Sciatic nerve (tissue), 2 donors: Measurements from ENCODE around the gene DDAH2. TPM values are rescaled to one million over a fixed set of nuclear protein-coding genes. Genes with fewer than 3 reads are reported as not detected.

Experiments
- ATAC-seq: fragments of 200-7000 bp; cut with Tn5 transposase; one replicate; pipeline ENCODE4 v1.9.1; 2020; ENCODE audit warnings: mild to moderate bottlenecking, moderate library complexity
- DNase-seq: peaks from one replicate; pipeline ENCODE4 v3.0.0-alpha.2; 2020; ENCODE audit warnings: low spot score
- intact Hi-C: fragments of 100-400 bp; cut with DNase I; formaldehyde crosslinking; loops from one replicate; pipeline ENCODE4 v1.14.2; 2022
- total RNA-seq: library from RNA; stranded (reverse); fragmentation: NEBNext Ultra II Directional; extraction: Animal tissue kit (Norgen Biotek cat#: 25700); gene quantifications from one replicate; pipeline ENCODE4 v1.2.1, GENCODE V29; 2021
- donor health status: DM: no; HTN: no; CAD: no.
- donor health status: DM: no; HTN: no; CAD: no.

The DDAH2 gene
- total RNA-seq, 1 donor from 2014 or later, result 124 TPM

- ATAC-seq (peak; percentile 37), DNase-seq (no peak)
- intact Hi-C loops, result no loop called here
These were observed 33.9 kb upstream of the DDAH2 start for GRCh38 chr6:31762878-31763618.

GRCh38 chr6:31762356-31762755, 33.3 kb upstream of the DDAH2 start, which contains the start of gene SAPCD1:
TSS of gene SAPCD1 (plus strand) at chr6:31762656. CDS start at chr6:31763055, 399 bp downstream.
- DNase-seq, result no peak
- ATAC-seq, result no peak
- intact Hi-C loops, result no loop called here

- ATAC-seq, result no peak
- no peak for DNase-seq
- intact Hi-C loops, result no loop called here
These were observed 32.2 kb upstream of the DDAH2 start for GRCh38 chr6:31761343-31761742.

GRCh38 chr6:31760790-31761189, 31.7 kb upstream of the DDAH2 start:
- DNase-seq (no peak), ATAC-seq (no peak)
- intact Hi-C loops, result no loop called here

DNA sequence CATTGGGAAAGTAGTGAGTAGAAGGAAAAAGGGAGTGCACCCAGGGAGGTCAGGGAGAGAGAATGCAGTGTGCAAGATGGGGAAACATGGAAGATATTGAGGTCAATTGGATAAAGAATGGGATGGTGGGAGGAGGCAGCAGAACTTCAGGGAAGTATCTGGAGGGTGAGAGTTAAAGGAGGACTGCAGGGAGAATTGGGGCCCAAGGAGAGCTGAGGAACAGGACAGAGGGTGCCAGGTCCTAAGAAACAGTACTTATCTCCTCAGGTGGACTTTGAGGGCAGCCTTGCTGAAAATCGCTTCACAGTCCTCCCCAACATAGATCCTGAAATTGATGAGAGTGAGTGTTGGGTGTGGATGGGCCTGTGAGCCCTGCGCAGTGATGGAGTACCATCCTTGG, 29.2 kb upstream of the DDAH2 start:
- no peak for ATAC-seq
- no peak for DNase-seq
- intact Hi-C loops, result no loop called here

DNA sequence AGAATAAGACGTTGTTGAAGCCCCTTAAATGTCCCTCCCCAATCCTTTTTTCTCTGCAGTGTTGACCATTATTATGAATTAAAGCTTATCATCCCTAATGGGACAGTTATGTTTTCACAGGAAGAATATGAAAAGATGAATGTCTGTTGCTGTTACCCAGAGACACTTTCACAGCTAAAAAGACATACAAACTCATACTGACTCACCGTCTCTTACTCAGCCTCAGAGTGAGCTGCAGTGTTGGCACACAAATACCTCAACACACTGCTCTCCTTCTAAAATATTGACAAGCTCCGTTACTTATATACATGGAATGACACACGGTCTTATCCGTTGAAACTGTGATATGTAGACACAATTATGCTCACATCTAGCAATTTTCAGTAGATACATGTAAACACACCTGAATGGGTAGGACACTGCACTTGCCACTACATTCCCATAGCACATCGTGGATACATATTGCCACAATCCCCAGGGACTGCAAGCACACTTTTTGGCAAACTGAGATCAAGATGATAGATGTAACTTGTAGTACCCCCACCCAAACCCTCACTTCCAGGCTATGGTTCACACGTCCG, 23.7 kb upstream of the DDAH2 start:
- intact Hi-C loops, result no loop called here
- no peak for DNase-seq
- no peak for ATAC-seq

- DNase-seq (no peak), ATAC-seq (no peak)
- intact Hi-C loops, result no loop called here
These were observed 21.4 kb upstream of the DDAH2 start for GRCh38 chr6:31750411-31751022.

GRCh38 chr6:31749301-31750036, 20.4 kb upstream of the DDAH2 start:
- intact Hi-C loops, result no loop called here
- DNase-seq (no peak), ATAC-seq (no peak)

DNA sequence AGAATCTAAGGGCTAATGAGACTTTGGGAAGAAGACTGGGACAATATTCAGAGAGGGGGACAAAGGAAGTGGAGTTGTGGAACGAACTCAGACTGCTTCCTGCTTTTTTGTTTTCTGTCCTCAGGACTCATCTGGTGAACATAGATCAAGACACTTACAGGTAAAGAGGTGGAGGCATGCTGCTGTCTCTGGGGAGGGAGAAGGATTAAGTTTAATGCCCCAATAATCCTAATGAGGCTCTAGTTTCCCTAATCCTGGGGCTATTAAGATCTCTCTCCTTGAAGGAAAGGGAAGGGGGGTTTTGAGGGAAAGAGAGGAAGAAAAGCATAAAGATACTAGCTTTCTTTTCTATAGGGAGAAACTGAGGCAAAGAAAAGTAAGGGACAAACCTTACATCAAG, 15.3 kb upstream of the DDAH2 start:
- no peak for DNase-seq
- intact Hi-C loops, result no loop called here
- ATAC-seq, result no peak

- ATAC-seq (no peak), DNase-seq (no peak)
- intact Hi-C loops, result no loop called here
These were observed 13.8 kb upstream of the DDAH2 start for GRCh38 chr6:31742894-31743293.

GRCh38 chr6:31741815-31742214, 12.7 kb upstream of the DDAH2 start:
- no peak for ATAC-seq
- DNase-seq, result no peak
- intact Hi-C loops, result no loop called here

DNA sequence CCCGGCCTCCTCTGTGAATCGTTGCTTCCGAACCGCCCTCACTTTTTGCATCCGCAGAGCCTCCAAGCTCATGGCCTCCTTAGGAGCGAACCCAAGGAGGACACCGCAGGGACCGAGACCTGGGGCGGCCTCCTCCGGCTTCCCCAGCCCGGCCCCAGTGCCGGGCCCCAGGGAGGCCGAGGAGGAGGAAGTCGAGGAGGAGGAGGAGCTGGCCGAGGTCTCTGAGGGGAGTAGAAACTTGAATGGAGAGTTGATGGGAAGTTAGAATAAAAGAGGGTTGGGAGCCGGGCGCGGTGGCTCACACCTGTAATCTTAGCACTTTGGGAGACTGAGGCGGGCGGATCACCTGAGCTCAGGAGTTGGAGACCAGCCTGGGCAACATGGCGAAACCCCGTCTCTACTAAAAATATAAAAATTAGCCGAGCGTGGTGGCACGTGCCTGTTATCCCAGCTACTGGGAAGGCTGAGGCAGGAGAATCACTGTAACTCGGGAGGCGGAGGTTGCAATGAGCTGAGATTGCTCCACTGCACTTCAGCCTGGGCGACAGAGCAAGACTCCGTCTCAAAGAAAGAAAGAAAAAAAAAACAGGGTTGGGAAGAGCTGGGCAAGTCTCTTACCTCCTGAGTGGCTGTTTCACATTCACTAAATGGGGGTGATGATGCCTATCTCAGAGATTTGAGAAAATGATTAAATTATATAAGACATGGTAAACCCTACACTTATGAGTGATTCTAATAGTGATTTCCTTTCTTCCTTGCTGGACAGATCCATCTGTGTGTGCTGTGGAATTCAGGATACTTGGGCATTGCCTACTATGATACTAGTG, 11.5 kb upstream of the DDAH2 start:
- DNase-seq, result no peak
- peak; percentile 1 for ATAC-seq

GRCh38 chr6:31739639-31740396, 10.7 kb upstream of the DDAH2 start, which contains the start of gene MSH5:
TSS of gene MSH5 (plus strand) at chr6:31740005. CDS start at chr6:31740467, 462 bp downstream.
- ATAC-seq, result peak; percentile 95
- intact Hi-C loops, result loop anchor here (10.0 kb wide), 1 partner anchor 155 kb away; the partner anchor contains the start of gene EHMT2
- DNase-seq, result peak; percentile 98

More for the DNA sequence above, 11.5 kb upstream of the DDAH2 start:
- intact Hi-C loops, result no loop called here

GRCh38 chr6:31737991-31738979, 9.2 kb upstream of the DDAH2 start:
- intact Hi-C loops, result loop anchor here (10.0 kb wide), 1 partner anchor 157 kb away; the partner anchor contains the start of gene EHMT2
- peak; percentile 7 for ATAC-seq
- no peak for DNase-seq

GRCh38 chr6:31737315-31737990, 8.4 kb upstream of the DDAH2 start:
- ATAC-seq, result no peak
- intact Hi-C loops, result loop anchor here (10.0 kb wide), 1 partner anchor 157 kb away; the partner anchor contains the start of gene EHMT2
- no peak for DNase-seq

GRCh38 chr6:31736768-31737314, 7.7 kb upstream of the DDAH2 start:
- ATAC-seq, result no peak
- intact Hi-C loops, result loop anchor here (10.0 kb wide), 1 partner anchor 158 kb away; the partner anchor contains the start of gene EHMT2
- no peak for DNase-seq
